HG03045 (cell line): ENCODE results near the gene SLC22A3.

Experiments used
- ATAC-seq: cut with Tn5 transposase; IDR thresholded peaks from one replicate; pipeline ENCODE4 v1.9.1; 2021; ENCODE audit warnings: mild to moderate bottlenecking, moderate library complexity; ENCODE audit not compliant: unreplicated experiment

The SLC22A3 gene

GRCh38 chr6:160400446-160400845 lies 52.3 kb downstream of the SLC22A3 start:
- ATAC-seq: no peak

GRCh38 chr6:160408528-160408927 lies 60.4 kb downstream of the SLC22A3 start:
- no peak for ATAC-seq

- ATAC-seq: no peak
Observed at GRCh38 chr6:160412993-160413392, 64.8 kb downstream of the SLC22A3 start.

DNA sequence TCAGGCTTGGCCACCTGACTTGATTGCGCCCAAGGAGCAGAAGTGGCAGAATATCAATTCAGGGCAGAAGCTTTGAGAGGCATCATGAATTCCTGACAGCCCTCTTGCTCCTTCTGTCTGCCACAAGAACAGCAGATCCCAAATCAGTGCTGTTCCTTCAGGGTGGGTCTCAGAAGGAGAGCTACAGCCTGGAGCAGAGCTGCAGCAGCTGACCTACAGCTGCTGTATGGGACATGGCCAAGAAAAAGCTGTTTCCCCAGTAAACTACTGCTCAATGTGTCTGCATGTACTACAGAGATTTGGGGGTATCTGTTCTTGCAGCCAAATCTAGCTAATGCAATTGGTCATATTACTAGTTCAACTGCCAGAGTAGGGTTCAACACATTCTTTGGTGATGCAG lies 69.0 kb downstream of the SLC22A3 start:
- ATAC-seq: no peak

GRCh38 chr6:160417550-160417949 lies 69.4 kb downstream of the SLC22A3 start:
- no peak for ATAC-seq

GRCh38 chr6:160418370-160418769 lies 70.2 kb downstream of the SLC22A3 start:
- no peak for ATAC-seq

GRCh38 chr6:160419488-160419887 lies 71.3 kb downstream of the SLC22A3 start:
- no peak for ATAC-seq

- no peak for ATAC-seq
Observed at GRCh38 chr6:160420253-160420968, 72.2 kb downstream of the SLC22A3 start.

GRCh38 chr6:160420969-160421556 lies 72.9 kb downstream of the SLC22A3 start:
- no peak for ATAC-seq

- no peak for ATAC-seq
Observed at GRCh38 chr6:160421854-160422253, 73.7 kb downstream of the SLC22A3 start.

DNA sequence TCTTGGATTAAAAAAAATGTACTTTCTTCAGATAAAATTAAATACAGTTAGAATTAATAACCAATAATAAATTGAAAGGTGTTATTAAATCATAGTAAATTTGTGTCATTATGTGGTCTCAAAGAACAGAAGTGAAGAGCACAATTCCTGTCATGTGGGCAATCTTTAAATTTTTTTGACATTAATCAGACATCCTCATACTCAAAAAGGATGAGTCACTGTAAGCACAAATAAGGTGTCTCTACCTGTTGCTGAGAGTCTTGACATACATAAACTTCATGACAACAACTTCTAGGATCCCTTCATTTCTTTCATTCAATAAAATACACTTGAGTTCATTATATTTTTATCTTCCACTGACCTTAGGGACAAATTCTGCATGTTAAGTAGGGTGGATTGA lies 76.1 kb downstream of the SLC22A3 start:
- no peak for ATAC-seq

DNA sequence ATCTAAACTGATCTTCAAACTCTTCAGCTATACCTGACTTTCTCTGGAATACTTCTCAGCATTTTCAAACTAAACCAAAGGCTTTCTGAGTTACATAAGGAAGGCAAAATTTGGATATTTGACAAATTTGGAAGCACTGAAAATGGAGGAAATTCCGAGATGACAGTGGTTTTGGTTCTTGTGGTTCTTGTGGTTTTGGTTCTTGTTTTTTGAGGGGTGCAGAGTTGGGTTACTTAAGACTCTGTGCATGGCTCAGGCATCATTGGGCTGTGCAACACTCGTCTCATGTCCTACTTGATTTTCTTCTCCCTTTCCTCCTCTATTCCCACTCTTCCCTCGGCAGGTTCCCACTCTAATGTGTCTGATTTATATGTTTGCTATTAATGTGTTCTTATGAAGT lies 78.0 kb downstream of the SLC22A3 start:
- ATAC-seq: no peak

DNA sequence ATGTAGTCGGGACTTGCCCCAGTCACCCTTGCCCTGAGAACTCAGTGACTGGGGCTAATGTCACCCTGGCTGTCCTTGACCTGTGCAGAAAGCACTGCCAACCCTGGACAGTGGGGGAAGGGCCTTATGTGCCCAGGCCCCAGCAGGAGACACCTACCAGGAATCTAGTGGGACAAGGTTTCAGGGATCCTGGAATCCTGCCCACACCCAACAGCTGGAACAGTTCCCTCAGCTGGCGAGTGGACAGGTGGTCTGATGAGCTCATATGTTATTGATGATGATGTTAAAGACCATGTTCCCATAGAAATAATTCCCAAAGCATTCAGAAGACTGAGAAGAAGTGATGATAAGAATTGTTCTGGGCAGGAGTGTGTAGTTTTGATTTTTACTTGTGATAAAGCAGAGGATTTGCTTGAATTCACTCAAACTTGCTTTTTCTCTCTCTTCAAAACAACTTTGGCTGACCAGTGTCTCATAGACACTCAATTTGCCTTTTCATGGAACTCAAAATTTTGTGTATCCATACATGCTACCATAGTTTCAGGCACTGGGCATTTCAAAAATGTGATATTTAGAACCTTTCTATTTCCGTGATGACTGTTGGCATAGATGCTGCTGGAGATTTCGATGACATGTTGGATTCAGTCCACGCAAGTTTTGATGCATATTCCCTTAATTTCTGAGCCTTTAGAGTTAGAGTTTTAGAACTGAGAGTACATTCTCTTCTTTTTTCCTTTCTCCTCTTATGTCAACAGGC lies 79.3 kb downstream of the SLC22A3 start:
- ATAC-seq: no peak

DNA sequence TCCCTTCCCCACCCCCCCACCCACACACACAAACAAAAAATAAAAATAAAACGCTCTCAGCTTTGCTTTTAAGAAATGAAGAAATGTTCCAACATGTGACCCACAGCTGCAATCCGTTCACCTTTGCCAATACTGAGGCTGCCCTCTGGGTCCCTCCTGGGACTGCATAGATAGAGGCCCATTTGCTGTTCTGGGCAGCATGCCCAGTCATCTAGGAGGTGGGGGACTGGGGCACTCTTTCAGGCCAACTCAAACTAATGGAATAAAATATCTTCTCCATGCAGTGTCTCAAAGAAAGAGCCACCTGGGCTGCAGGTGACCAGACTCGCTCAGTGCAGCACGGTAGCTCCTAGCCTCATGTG lies 79.9 kb downstream of the SLC22A3 start:
- no peak for ATAC-seq

DNA sequence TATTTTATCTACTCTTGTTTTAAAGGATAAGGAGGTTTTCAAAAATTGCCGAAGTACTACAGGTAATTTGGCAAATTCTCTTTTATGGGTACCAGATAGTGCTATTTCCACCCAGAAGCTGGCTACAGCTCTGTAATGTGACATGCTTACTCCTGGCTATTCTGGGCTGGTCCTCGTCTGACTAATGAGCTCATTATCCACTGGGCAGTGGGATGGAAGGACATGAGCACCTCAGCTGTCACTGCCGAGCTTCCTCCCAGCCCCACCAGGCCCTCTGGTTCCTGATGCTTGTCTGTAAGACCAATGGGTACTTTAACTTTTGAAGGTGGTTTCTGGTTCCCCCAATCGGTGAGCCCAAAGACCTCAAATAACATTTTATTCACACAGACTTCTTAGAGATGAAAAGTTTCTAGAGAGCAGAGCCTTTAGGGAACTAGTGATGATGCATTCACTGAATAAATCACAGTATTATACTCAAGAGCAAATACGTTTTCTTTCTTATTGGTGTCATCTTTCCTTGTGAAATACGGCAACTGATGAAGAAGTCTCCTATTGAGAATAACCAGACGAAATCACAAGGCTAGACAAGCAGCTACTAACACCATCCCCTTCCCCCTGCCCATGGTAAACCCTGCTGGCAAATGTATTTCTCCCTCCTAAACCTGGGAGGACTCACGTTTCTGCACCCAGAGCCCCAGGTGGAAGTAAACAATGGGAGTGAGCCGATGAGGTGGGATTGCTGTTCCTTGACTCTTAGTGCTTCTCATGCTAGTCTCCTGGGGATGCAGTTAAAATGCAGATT lies 80.8 kb downstream of the SLC22A3 start:
- ATAC-seq: no peak

- ATAC-seq: no peak
Observed at GRCh38 chr6:160429620-160429895, 81.4 kb downstream of the SLC22A3 start.

DNA sequence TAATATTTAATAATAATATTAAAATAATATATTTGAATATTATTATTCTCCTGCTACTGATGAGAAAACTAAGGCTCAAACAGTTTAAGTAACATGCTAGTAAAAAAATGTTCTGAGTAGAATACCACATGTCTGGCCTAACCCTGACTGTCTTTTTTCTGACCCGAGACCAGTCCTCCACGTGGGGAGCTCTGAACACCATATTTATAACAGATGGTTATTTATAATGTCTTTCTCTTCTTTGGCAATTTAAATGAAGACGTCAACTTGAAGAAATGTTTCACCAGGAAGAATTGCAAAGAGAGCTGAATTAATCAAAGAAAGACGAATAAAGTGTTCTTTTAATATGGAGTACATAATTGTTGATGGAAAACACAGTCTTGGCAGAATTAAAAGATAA lies 82.0 kb downstream of the SLC22A3 start:
- no peak for ATAC-seq

DNA sequence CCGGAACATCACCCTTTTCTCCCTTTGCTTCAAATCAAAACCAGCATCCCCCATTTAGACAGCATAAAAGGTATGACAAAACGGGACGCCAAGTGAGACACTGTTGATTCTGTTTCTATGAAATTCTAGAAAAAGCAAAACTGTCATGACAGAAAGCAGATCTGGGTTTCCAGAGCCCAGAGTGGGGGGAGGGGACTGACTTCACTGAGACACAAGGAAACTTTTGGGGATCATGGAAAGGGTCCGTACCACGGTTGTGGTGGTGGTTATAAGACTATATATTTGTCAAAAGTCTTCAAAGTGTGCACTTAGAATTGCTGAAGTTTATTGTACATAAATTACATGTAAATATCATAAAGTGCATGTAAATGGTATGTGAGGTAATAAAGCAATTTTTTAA lies 82.6 kb downstream of the SLC22A3 start:
- ATAC-seq: no peak

DNA sequence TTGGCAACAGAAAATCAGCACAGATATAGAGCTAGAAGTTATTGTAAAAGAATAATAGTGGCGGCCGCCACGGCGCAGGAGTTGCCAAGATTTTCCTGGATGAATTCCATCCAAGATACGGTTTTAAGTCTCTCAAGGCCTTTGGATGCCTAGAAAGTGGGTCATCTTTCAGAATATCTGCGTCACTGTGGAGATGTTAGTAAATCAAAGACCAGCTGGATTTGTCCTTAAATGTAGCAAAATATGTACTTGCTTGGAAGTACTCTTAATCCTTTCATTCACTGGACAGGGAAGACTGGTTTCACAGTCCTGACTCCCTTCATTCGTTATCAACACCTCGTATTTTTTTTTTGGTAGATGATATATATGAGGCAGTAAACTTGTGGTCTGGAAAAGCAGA lies 83.0 kb downstream of the SLC22A3 start:
- no peak for ATAC-seq

DNA sequence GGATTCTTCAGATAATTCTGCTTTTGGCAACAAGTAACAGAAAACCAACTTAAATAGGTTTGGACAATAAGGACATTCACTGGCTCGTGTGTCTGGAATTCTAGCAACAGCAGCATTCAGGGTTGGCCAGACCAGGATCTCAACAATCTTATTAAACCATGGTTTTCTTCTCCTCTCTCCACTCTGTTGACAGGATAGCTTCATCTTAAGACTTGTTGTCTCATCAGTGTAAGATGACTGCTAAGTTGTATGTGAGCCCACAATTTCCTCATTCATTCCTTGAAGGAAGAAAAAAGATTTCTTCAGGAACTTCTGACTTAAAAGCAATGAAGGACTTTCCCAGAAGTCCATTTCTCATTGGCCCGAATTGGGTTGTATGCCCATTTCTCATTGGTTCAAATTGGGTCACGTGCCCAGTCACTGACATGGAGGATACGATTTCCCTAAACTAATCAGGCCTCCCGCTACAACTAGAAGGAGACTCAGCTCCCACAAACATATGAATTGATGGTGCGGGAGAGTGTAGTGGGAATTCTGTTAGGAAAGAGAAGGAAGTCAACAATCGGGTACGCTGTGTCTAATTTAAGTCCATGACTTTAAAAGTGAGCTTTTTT lies 83.7 kb downstream of the SLC22A3 start:
- ATAC-seq: no peak

GRCh38 chr6:160435935-160436334 lies 87.8 kb downstream of the SLC22A3 start:
- no peak for ATAC-seq
